ENCODE measurements around the gene SOST.

- no peak for TF ChIP-seq POLR2AphosphoS5 (IDR thresholded peaks at IDR 0.05; ENCODE audit: low read depth, low read length)
- TF ChIP-seq, protein P1, sequence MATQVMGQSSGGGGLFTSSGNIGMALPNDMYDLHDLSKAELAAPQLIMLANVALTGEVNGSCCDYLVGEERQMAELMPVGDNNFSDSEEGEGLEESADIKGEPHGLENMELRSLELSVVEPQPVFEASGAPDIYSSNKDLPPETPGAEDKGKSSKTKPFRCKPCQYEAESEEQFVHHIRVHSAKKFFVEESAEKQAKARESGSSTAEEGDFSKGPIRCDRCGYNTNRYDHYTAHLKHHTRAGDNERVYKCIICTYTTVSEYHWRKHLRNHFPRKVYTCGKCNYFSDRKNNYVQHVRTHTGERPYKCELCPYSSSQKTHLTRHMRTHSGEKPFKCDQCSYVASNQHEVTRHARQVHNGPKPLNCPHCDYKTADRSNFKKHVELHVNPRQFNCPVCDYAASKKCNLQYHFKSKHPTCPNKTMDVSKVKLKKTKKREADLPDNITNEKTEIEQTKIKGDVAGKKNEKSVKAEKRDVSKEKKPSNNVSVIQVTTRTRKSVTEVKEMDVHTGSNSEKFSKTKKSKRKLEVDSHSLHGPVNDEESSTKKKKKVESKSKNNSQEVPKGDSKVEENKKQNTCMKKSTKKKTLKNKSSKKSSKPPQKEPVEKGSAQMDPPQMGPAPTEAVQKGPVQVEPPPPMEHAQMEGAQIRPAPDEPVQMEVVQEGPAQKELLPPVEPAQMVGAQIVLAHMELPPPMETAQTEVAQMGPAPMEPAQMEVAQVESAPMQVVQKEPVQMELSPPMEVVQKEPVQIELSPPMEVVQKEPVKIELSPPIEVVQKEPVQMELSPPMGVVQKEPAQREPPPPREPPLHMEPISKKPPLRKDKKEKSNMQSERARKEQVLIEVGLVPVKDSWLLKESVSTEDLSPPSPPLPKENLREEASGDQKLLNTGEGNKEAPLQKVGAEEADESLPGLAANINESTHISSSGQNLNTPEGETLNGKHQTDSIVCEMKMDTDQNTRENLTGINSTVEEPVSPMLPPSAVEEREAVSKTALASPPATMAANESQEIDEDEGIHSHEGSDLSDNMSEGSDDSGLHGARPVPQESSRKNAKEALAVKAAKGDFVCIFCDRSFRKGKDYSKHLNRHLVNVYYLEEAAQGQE (IDR thresholded peaks at IDR 0.05; ENCODE audit: insufficient read depth in 1 of 2, low read depth in 2 of 2, low read length in 2 of 2): no peak
- no peak for TF ChIP-seq TAF1 (IDR thresholded peaks at IDR 0.05; ENCODE audit: borderline replicate concordance, insufficient read depth, low read length)
- no peak for TF ChIP-seq SIN3A (IDR thresholded peaks at IDR 0.05; ENCODE audit: borderline replicate concordance, insufficient read depth, low read length)
Measured at GRCh38 chr17:43719578-43719977, 39.0 kb downstream of the SOST start.

Measured in PFSK-1 (cell line).